Measurements from ENCODE around the gene TNFRSF18. TPM values are rescaled to one million over a fixed set of nuclear protein-coding genes. Genes with fewer than 3 reads are reported as not detected.

TNFRSF18 gene
- total and polyA plus RNA-seq, 10 of the 15 experiments (the other 5 are each of a cell fraction or from before 2014, with no cell fraction given) = 0.18 to 7.5 (median 1.5) TPM; not detected in 1

DNA sequence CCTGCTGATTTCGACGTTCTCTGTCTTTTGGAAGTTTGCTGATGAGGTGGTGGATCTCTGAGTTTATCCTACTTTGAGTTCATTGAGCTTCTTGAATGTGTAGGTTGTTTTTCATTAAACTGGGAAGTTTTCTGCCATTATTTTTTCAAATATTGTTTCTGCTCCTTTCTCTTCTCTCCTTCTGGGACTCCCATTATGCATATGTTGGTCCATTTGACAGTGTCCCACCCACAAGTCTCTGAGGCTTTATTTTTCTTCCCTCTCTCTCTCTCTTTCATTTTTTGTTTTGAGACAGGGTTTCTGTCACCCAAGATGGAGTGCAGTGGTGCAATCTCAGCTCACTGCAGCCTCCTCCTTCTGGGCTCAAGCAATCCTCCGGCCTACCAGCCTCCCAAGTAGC is 11.7 kb downstream of the TNFRSF18 start:
- intact Hi-C loops (cut with micrococcal nuclease; ENCODE audit: unreplicated experiment) (no loop called here), in situ Hi-C loops (cut with MboI) (no loop called here)
- POLR2A ChIA-PET = no interaction called here
- Histone ChIP-seq H3K9ac (ENCODE audit: control insufficient read depth, insufficient read depth, low read length) (no peak overlapping the region), H3K4me3 (no peak overlapping the region), H3K27ac (ENCODE audit: control insufficient read depth, insufficient read depth) (no peak overlapping the region), H3K4me2 (ENCODE audit: control insufficient read depth, insufficient read depth) (no peak overlapping the region), H3K36me3 (ENCODE audit: control insufficient read depth in 2 of 2, insufficient read depth in 2 of 2, low read length in 1 of 2) (no peaks in the 10 kb centered on the region), H4K20me1 (ENCODE audit: control insufficient read depth, insufficient read depth) (no peaks in the 10 kb centered on the region), H2AFZ (ENCODE audit: control insufficient read depth, low read depth, low read length) (no peak overlapping the region), H3K27me3 (replicated peaks in 1 of 2; ENCODE audit: control insufficient read depth in 2 of 2, insufficient read depth in 2 of 2, low read length in 1 of 2) (no peaks in the 10 kb centered on the region), H3K79me2 (ENCODE audit: control insufficient read depth, insufficient read depth, low read length) (no peaks in the 10 kb centered on the region), H3K9me3 (replicated peaks; ENCODE audit: control insufficient read depth, insufficient read depth, low read length) (peaks cover 2% of the 10 kb centered on the region; the same call in 2 of the 3 replicates), H3K4me1 (ENCODE audit: control insufficient read depth, insufficient read depth, low read length) (no peaks in the 10 kb centered on the region)
- TF ChIP-seq, protein P1, sequence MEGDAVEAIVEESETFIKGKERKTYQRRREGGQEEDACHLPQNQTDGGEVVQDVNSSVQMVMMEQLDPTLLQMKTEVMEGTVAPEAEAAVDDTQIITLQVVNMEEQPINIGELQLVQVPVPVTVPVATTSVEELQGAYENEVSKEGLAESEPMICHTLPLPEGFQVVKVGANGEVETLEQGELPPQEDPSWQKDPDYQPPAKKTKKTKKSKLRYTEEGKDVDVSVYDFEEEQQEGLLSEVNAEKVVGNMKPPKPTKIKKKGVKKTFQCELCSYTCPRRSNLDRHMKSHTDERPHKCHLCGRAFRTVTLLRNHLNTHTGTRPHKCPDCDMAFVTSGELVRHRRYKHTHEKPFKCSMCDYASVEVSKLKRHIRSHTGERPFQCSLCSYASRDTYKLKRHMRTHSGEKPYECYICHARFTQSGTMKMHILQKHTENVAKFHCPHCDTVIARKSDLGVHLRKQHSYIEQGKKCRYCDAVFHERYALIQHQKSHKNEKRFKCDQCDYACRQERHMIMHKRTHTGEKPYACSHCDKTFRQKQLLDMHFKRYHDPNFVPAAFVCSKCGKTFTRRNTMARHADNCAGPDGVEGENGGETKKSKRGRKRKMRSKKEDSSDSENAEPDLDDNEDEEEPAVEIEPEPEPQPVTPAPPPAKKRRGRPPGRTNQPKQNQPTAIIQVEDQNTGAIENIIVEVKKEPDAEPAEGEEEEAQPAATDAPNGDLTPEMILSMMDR (IDR thresholded peaks at IDR 0.05 in 2 of 3, conservative IDR thresholded peaks at IDR 0.05 in 1 of 3; ENCODE audit: control insufficient read depth in 2 of 3, extremely low read depth in 1 of 3, insufficient read depth in 1 of 3, low read depth in 3 of 3, low read length in 3 of 3) = no peak
- TF ChIP-seq ZBED1 (IDR thresholded peaks at IDR 0.05; ENCODE audit: borderline replicate concordance) (no peak), STAT1 (conservative IDR thresholded peaks at IDR 0.05) (no peak), NFYA (IDR thresholded peaks at IDR 0.05; ENCODE audit: borderline replicate concordance, low read depth, low read length) (no peak), PAX8 (IDR thresholded peaks at IDR 0.05) (no peak), ZNF274 (IDR thresholded peaks at IDR 0.05; ENCODE audit: insufficient read depth, insufficient read length) (no peak), IKZF1 (conservative IDR thresholded peaks at IDR 0.05) (no peak), CBFB (IDR thresholded peaks at IDR 0.05; ENCODE audit: low read depth) (no peak), ZNF622 (IDR thresholded peaks at IDR 0.05) (no peak), RUNX3 (IDR thresholded peaks at IDR 0.05; ENCODE audit: low read length) (no peak), ZNF217 (IDR thresholded peaks at IDR 0.05) (no peak), YY1 (IDR thresholded peaks at IDR 0.05; ENCODE audit: low read depth, low read length) (no peak), RBBP5 (conservative IDR thresholded peaks at IDR 0.05) (no peak)
- TF ChIP-seq, protein P2, sequence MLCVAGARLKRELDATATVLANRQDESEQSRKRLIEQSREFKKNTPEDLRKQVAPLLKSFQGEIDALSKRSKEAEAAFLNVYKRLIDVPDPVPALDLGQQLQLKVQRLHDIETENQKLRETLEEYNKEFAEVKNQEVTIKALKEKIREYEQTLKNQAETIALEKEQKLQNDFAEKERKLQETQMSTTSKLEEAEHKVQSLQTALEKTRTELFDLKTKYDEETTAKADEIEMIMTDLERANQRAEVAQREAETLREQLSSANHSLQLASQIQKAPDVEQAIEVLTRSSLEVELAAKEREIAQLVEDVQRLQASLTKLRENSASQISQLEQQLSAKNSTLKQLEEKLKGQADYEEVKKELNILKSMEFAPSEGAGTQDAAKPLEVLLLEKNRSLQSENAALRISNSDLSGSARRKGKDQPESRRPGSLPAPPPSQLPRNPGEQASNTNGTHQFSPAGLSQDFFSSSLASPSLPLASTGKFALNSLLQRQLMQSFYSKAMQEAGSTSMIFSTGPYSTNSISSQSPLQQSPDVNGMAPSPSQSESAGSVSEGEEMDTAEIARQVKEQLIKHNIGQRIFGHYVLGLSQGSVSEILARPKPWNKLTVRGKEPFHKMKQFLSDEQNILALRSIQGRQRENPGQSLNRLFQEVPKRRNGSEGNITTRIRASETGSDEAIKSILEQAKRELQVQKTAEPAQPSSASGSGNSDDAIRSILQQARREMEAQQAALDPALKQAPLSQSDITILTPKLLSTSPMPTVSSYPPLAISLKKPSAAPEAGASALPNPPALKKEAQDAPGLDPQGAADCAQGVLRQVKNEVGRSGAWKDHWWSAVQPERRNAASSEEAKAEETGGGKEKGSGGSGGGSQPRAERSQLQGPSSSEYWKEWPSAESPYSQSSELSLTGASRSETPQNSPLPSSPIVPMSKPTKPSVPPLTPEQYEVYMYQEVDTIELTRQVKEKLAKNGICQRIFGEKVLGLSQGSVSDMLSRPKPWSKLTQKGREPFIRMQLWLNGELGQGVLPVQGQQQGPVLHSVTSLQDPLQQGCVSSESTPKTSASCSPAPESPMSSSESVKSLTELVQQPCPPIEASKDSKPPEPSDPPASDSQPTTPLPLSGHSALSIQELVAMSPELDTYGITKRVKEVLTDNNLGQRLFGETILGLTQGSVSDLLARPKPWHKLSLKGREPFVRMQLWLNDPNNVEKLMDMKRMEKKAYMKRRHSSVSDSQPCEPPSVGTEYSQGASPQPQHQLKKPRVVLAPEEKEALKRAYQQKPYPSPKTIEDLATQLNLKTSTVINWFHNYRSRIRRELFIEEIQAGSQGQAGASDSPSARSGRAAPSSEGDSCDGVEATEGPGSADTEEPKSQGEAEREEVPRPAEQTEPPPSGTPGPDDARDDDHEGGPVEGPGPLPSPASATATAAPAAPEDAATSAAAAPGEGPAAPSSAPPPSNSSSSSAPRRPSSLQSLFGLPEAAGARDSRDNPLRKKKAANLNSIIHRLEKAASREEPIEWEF (IDR thresholded peaks at IDR 0.05; ENCODE audit: insufficient replicate concordance, low read depth, low read length) = no peak
- TF ChIP-seq, protein P3, sequence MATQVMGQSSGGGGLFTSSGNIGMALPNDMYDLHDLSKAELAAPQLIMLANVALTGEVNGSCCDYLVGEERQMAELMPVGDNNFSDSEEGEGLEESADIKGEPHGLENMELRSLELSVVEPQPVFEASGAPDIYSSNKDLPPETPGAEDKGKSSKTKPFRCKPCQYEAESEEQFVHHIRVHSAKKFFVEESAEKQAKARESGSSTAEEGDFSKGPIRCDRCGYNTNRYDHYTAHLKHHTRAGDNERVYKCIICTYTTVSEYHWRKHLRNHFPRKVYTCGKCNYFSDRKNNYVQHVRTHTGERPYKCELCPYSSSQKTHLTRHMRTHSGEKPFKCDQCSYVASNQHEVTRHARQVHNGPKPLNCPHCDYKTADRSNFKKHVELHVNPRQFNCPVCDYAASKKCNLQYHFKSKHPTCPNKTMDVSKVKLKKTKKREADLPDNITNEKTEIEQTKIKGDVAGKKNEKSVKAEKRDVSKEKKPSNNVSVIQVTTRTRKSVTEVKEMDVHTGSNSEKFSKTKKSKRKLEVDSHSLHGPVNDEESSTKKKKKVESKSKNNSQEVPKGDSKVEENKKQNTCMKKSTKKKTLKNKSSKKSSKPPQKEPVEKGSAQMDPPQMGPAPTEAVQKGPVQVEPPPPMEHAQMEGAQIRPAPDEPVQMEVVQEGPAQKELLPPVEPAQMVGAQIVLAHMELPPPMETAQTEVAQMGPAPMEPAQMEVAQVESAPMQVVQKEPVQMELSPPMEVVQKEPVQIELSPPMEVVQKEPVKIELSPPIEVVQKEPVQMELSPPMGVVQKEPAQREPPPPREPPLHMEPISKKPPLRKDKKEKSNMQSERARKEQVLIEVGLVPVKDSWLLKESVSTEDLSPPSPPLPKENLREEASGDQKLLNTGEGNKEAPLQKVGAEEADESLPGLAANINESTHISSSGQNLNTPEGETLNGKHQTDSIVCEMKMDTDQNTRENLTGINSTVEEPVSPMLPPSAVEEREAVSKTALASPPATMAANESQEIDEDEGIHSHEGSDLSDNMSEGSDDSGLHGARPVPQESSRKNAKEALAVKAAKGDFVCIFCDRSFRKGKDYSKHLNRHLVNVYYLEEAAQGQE (IDR thresholded peaks at IDR 0.05; ENCODE audit: low read depth, low read length) = no peak
- DNase-seq (ENCODE audit: low read depth, low spot score) = no peak
- no peak for ATAC-seq
- WGBS (ENCODE audit: insufficient coverage, insufficient replicate concordance, low lambda C conversion rate, missing lambda C conversion rate) = 74% methylated on average over 3 of the region's 3 CpGs
- CTCF ChIA-PET = no interaction called here
- RAD21 ChIA-PET (ENCODE audit: unreplicated experiment) = no interaction called here
- SMC1A ChIA-PET (ENCODE audit: uncharacterized antibody, unreplicated experiment) = interaction anchor here (0.7 kb wide), 1 partner anchor 24 kb away, joined by 4 read pairs; no protein-coding TSS in a partner anchor
- FAIRE-seq = no peak
- no TSS peak for BruUV-seq (replicated peaks)
